AG10803 (cell line): Measurements from ENCODE around the gene EEFSEC.
A peak's percentile ranks its signal among the peaks of the same experiment; 100 is the strongest.

Source experiments
- DNase-seq: peaks from one replicate; pipeline ENCODE4 v3.0.0; 2010; ENCODE audit warnings: low read depth
- H3K4me3 ChIP-seq: 2 replicates; pipeline ENCODE4 v1.5.1; 2011; ENCODE audit warnings: mild to moderate bottlenecking, low read length, control low read depth
- TF ChIP-seq, protein P1 (sequence below): conservative IDR thresholded peaks from 2 replicates; pipeline ENCODE4 v1.5.1; 2011; ENCODE audit warnings: mild to moderate bottlenecking, low read length, control low read depth, inconsistent platforms

EEFSEC gene

DNA sequence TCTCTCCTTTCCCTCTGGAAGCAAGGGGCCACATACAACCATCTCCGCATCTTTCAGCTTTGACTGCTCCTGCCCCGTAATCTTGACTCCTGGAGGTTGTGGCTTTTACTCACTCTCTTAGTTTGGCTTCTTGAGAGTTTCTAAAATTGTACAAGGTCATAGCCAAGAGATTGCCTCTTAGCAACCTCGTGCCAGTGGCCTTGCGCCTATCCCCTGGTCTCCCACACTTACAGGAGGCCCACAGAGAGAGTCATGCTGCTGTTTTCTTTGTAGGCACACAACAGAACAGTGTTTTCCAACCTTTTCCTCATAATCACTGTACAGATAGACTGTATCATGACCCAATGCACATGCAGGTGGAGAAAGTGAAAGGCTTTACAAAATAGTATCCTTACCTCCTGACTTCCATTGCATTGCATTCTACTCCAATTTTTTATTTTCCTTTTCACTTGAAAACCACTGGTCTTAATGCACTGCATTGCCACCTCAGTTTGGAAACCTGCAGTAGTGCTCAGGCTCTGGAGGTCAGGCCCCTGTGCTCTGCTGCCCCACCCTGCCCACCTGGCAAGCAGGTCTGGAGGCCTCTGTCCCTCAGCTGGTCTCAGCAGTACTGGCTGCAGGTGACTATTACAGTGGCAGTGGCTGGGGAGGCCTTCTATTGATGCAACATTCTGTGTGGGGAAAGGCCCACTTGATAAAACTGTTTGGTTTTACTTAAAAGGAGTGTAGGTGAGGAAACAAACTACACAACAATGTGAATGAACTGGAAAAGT lies 157.2 kb downstream of the EEFSEC start:
- TF ChIP-seq, protein P1, sequence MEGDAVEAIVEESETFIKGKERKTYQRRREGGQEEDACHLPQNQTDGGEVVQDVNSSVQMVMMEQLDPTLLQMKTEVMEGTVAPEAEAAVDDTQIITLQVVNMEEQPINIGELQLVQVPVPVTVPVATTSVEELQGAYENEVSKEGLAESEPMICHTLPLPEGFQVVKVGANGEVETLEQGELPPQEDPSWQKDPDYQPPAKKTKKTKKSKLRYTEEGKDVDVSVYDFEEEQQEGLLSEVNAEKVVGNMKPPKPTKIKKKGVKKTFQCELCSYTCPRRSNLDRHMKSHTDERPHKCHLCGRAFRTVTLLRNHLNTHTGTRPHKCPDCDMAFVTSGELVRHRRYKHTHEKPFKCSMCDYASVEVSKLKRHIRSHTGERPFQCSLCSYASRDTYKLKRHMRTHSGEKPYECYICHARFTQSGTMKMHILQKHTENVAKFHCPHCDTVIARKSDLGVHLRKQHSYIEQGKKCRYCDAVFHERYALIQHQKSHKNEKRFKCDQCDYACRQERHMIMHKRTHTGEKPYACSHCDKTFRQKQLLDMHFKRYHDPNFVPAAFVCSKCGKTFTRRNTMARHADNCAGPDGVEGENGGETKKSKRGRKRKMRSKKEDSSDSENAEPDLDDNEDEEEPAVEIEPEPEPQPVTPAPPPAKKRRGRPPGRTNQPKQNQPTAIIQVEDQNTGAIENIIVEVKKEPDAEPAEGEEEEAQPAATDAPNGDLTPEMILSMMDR = no peak
- H3K4me3 ChIP-seq = no peak overlapping the region
- no peak for DNase-seq

DNA sequence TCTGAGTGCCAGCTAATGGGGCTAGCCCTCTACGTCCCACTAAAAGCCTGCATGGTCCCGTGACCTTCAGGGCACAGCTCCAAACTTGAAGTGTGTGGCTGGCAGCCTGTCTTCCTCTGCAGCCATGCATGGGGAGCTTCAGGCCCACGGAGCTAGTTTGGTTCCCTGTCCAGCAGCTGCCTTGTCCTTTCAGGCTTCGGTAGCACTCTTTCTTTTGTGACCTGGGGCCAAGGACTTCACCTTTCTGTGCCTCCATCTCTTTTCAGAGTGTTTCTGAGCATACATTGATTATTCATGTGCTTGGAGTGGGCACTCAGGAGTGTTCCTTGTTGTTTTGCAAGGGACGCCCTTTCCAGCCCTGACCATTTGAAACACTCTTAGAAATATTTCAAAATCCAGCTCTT lies 158.2 kb downstream of the EEFSEC start:
- no peak overlapping the region for H3K4me3 ChIP-seq
- DNase-seq = no peak
- TF ChIP-seq, protein P1 = no peak

DNA sequence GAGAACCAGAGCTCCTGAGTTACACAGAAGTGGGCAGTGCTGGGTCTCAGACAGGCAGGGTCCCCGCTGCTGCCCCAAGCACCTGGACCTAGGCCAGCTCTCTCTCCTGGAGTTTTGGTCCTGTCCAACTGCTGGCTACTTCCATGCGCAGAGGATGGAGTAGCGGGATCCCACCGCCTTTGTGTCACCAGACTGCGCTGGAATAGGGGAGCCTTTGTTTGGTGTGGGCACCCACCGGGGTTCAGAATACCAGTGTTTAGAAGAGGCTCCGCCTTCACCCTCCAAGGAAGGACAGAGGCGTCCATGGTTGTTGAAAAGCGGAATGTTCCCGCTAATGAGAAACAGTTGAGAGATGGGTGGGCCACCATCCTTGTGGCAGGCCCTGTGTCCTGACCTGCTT lies 159.0 kb downstream of the EEFSEC start:
- TF ChIP-seq, protein P1 = no peak
- no peak for DNase-seq
- H3K4me3 ChIP-seq = no peak overlapping the region

DNA sequence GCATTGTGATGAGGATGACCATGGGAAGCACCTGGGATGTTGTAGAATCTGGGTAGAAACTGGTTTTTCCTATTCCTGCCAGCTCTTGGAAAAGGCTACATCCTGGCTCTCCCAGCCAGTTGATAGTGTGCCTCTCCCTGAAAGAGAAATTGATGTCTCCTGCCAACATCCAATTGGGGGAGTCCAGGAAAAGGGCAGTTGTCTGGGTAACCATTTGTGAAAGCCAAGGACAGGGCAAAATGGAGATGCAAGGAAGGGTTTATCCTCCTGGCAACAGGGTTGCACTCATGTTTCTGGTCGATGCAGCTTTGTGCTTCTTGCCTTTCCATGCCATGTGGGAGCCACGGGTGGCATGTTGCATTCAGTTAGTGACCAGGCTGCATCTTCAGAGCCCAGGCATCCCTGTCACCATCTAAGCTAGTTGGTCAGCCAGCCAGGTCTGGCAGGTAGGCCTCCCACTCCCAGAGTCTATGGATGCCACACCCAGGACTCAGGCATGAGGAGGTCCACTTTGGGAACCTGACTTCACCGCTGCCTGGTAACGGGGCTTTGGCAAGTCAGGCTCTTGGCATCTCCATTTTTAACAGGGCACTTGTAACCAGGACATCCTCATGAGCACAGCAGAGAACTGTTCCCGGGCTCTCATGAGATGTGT lies 159.9 kb downstream of the EEFSEC start:
- TF ChIP-seq, protein P1 = no peak
- no peak for DNase-seq
- H3K4me3 ChIP-seq = no peak overlapping the region

DNA sequence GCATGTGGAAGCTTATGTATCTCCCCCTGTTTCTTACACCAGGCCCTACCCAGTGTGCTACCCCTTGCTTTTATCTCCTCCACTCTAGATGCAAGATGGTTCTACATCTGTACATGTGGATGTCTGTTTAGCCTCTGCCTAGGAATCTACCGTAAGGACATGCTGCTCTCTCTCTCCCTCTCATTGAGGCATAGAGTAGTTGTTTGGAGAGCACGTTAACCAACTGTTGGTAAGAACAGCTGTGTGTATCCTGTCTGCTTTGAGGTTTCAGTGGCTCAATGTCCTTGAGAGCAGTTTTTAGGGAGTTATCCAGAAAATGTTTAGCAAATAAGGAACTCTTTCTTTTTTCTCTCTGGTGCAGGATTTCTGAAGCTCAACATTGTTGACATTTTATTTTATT lies 160.7 kb downstream of the EEFSEC start:
- no peak overlapping the region for H3K4me3 ChIP-seq
- TF ChIP-seq, protein P1 = no peak
- DNase-seq = no peak

DNA sequence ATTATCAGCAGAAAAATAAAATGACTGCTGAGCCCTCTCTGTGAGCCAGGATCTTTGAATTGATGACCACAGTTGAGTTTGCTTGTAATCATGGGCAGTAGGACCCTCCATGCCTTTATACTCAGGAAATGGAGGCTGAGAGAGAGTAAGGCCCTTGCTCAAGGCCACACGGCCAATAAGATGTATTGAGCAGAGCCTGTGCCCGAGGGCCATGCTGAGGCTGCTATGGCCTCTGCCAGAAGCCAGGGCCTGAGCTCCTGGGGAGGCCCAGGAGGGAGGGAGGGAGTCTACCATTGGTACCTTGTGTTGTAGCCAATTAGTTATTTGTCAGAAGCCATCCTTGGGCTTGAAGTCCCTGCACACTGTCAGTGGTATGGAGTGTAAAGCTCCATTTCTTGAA lies 162.0 kb downstream of the EEFSEC start:
- H3K4me3 ChIP-seq = no peak overlapping the region
- TF ChIP-seq, protein P1 = no peak
- DNase-seq = no peak

DNA sequence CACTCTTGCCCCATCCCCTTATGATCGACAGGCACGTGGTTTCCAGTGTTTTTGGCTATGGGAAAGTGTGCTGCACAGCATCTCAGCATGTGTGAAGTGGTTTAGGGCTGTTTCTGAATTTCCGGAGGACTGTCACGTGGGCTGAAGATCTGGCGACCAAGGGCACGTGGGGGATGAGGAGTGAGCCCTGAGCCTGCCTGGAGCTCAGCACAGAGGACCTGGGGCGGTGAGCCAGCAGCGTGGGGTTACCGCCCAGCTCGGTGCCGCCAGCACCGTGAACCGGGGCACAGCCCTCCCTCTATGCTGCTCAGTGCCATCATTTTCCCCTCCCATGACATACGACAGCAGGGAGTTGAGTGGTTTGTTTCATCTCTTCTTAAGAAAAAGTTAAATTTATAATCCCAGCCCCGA lies 163.2 kb downstream of the EEFSEC start:
- peak; percentile 34 for DNase-seq
- TF ChIP-seq, protein P1 = no peak
- no peak overlapping the region for H3K4me3 ChIP-seq
